GM10266 (cell line): ENCODE results near the gene TAS2R50.

ENCODE experiments used
- DNase-seq: peaks from one replicate; pipeline ENCODE4 v3.0.0; 2012; ENCODE audit errors: extremely low spot score
- CTCF ChIP-seq: IDR thresholded peaks from 2 replicates; pipeline ENCODE4 v1.5.1; 2012; ENCODE audit warnings: mild to moderate bottlenecking, low read depth; ENCODE audit not compliant: control insufficient read depth, insufficient read depth; ENCODE audit errors: missing control alignments

The TAS2R50 gene

GRCh38 chr12:10939163-10939562 lies 47.5 kb downstream of the TAS2R50 start, which contains the start of gene TAS2R14:
Gene TAS2R14 (minus strand): TSS chr12:10939263. CDS start chr12:10939207, 56 bp downstream.
- TF ChIP-seq CTCF = no peak
- no peak for DNase-seq

GRCh38 chr12:10936506-10936905 lies 50.2 kb downstream of the TAS2R50 start:
- DNase-seq = no peak
- TF ChIP-seq CTCF = no peak
